ENCODE data around the gene PDE4DIP. TPM values are rescaled to one million over a fixed set of nuclear protein-coding genes. Genes with fewer than 3 reads are reported as not detected.
"Not testable (repeated sequence)": the region's sequence is repeated elsewhere in the genome, so short reads cannot be mapped to it uniquely, and the experiment has no call there.

Gene PDE4DIP
- total RNA-seq, 4 donors from 2014 or later = 91.1 to 132 (median 105) TPM

- not testable (repeated sequence) for H3K4me3 ChIP-seq, H3K27me3 ChIP-seq, H3K9me3 ChIP-seq, H3K4me1 ChIP-seq, H3K27ac ChIP-seq, H3K36me3 ChIP-seq, DNase-seq
Measured at GRCh38 chr1:148890075-148890568, 45.9 kb downstream of the PDE4DIP start.

- not testable (repeated sequence) for H3K9me3 ChIP-seq, H3K4me1 ChIP-seq, H3K27ac ChIP-seq, H3K36me3 ChIP-seq, H3K27me3 ChIP-seq, H3K4me3 ChIP-seq, DNase-seq
Measured at GRCh38 chr1:148894360-148895352, 50.4 kb downstream of the PDE4DIP start.

GRCh38 chr1:148900026-148900425 lies 55.8 kb downstream of the PDE4DIP start:
- H3K4me1 ChIP-seq, DNase-seq, H3K27ac ChIP-seq, H3K4me3 ChIP-seq, H3K36me3 ChIP-seq, H3K27me3 ChIP-seq, H3K9me3 ChIP-seq: not testable (repeated sequence)

GRCh38 chr1:148900691-148901090 lies 56.5 kb downstream of the PDE4DIP start:
- H3K4me1 ChIP-seq, DNase-seq, H3K36me3 ChIP-seq, H3K27ac ChIP-seq, H3K27me3 ChIP-seq, H3K4me3 ChIP-seq, H3K9me3 ChIP-seq: not testable (repeated sequence)

GRCh38 chr1:148901150-148901952 lies 57.1 kb downstream of the PDE4DIP start:
- not testable (repeated sequence) for H3K9me3 ChIP-seq, H3K4me1 ChIP-seq, H3K27ac ChIP-seq, H3K4me3 ChIP-seq, H3K36me3 ChIP-seq, DNase-seq, H3K27me3 ChIP-seq

GRCh38 chr1:148901953-148902341 lies 57.7 kb downstream of the PDE4DIP start:
- not testable (repeated sequence) for H3K36me3 ChIP-seq, H3K27ac ChIP-seq, H3K9me3 ChIP-seq, H3K27me3 ChIP-seq, DNase-seq, H3K4me3 ChIP-seq, H3K4me1 ChIP-seq

- H3K27ac ChIP-seq, H3K4me1 ChIP-seq, DNase-seq, H3K27me3 ChIP-seq, H3K36me3 ChIP-seq, H3K9me3 ChIP-seq, H3K4me3 ChIP-seq: not testable (repeated sequence)
Measured at GRCh38 chr1:148909219-148909826, 65.1 kb downstream of the PDE4DIP start.

GRCh38 chr1:148911303-148911928 lies 67.2 kb downstream of the PDE4DIP start:
- H3K27ac ChIP-seq, DNase-seq, H3K4me1 ChIP-seq, H3K36me3 ChIP-seq, H3K9me3 ChIP-seq, H3K4me3 ChIP-seq, H3K27me3 ChIP-seq: not testable (repeated sequence)

GRCh38 chr1:148916222-148916621 lies 72.0 kb downstream of the PDE4DIP start:
- not testable (repeated sequence) for H3K36me3 ChIP-seq, DNase-seq, H3K9me3 ChIP-seq, H3K4me1 ChIP-seq, H3K27me3 ChIP-seq, H3K4me3 ChIP-seq, H3K27ac ChIP-seq

- not testable (repeated sequence) for H3K4me3 ChIP-seq, H3K27me3 ChIP-seq, H3K9me3 ChIP-seq, DNase-seq, H3K4me1 ChIP-seq, H3K27ac ChIP-seq, H3K36me3 ChIP-seq
Measured at GRCh38 chr1:148916695-148917348, 72.6 kb downstream of the PDE4DIP start.

- not testable (repeated sequence) for H3K27me3 ChIP-seq, DNase-seq, H3K27ac ChIP-seq, H3K4me1 ChIP-seq, H3K4me3 ChIP-seq, H3K9me3 ChIP-seq, H3K36me3 ChIP-seq
Measured at GRCh38 chr1:148918836-148919447, 74.7 kb downstream of the PDE4DIP start.

- not testable (repeated sequence) for H3K27ac ChIP-seq, H3K9me3 ChIP-seq, DNase-seq
Measured at GRCh38 chr1:148921047-148921446, 76.8 kb downstream of the PDE4DIP start.

GRCh38 chr1:148923798-148924197 lies 79.6 kb downstream of the PDE4DIP start:
- not testable (repeated sequence) for DNase-seq, H3K4me1 ChIP-seq, H3K4me3 ChIP-seq, H3K27me3 ChIP-seq, H3K36me3 ChIP-seq, H3K27ac ChIP-seq, H3K9me3 ChIP-seq

More at GRCh38 chr1:148921047-148921446, 76.8 kb downstream of the PDE4DIP start:
- H3K4me1 ChIP-seq, H3K36me3 ChIP-seq, H3K4me3 ChIP-seq, H3K27me3 ChIP-seq: not testable (repeated sequence)

Data from Peyer's patch (tissue), 4 donors.